Transverse colon (tissue), 3 donors: ENCODE results near the gene NFASC.

Experiments used
- POLR2A ChIP-seq: fragments of 450-650 bp; IDR thresholded peaks from one replicate; pipeline ENCODE4 v1.6.1; 2016; ENCODE audit warnings: antibody characterized with exemption, mild to moderate bottlenecking, moderate library complexity
- TF ChIP-seq, protein P1 (sequence below), 5 experiments: fragments of 200-600 bp in 3 of 5; fragments of 450-650 bp in 2 of 5; sonication (generic) in 3 of 5; IDR thresholded peaks; 1 replicate in 2 of 5; 2 replicates in 3 of 5; pipeline ENCODE4 v1.5.1; 2016 to 2017; ENCODE audit warnings: antibody characterized with exemption in 5 of 5, inconsistent platforms in 3 of 5, mild to moderate bottlenecking in 2 of 5, moderate library complexity in 1 of 5

GRCh38 chr1:205058853-205059252, 188.2 kb downstream of the NFASC start:
- TF ChIP-seq, protein P1, sequence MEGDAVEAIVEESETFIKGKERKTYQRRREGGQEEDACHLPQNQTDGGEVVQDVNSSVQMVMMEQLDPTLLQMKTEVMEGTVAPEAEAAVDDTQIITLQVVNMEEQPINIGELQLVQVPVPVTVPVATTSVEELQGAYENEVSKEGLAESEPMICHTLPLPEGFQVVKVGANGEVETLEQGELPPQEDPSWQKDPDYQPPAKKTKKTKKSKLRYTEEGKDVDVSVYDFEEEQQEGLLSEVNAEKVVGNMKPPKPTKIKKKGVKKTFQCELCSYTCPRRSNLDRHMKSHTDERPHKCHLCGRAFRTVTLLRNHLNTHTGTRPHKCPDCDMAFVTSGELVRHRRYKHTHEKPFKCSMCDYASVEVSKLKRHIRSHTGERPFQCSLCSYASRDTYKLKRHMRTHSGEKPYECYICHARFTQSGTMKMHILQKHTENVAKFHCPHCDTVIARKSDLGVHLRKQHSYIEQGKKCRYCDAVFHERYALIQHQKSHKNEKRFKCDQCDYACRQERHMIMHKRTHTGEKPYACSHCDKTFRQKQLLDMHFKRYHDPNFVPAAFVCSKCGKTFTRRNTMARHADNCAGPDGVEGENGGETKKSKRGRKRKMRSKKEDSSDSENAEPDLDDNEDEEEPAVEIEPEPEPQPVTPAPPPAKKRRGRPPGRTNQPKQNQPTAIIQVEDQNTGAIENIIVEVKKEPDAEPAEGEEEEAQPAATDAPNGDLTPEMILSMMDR (IDR thresholded peaks at IDR 0.05): no peak
- TF ChIP-seq POLR2A: no peak
